Measurements from ENCODE around the gene POU6F2. TPM values are rescaled to one million over a fixed set of nuclear protein-coding genes. Genes with fewer than 3 reads are reported as not detected.

POU6F2 gene
- total RNA-seq, 1 donor from 2014 or later = 7.9 TPM

GRCh38 chr7:39493934-39494333 lies 516.2 kb downstream of the POU6F2 start:
- DNase-seq (ENCODE audit: low read depth, low spot score) = no peak
- TF ChIP-seq CTCF (conservative IDR thresholded peaks at IDR 0.05) = no peak
- Mint-ChIP-seq H3K27ac (ENCODE audit: unreplicated experiment) (no peak overlapping the region), H3K27me3 (ENCODE audit: low read depth) (no peaks in the 10 kb centered on the region), H3K36me3 (ENCODE audit: low read depth) (no peaks in the 10 kb centered on the region), H3K4me3 (no peak overlapping the region), H3K4me1 (no peaks in the 10 kb centered on the region), H3K9me3 (no peaks in the 10 kb centered on the region)

GRCh38 chr7:39501358-39501757 lies 523.6 kb downstream of the POU6F2 start:
- H3K36me3 Mint-ChIP-seq (ENCODE audit: low read depth) = no peaks in the 10 kb centered on the region
- no peaks in the 10 kb centered on the region for H3K4me1 Mint-ChIP-seq
- H3K9me3 Mint-ChIP-seq = peaks cover 2% of the 10 kb centered on the region
- H3K4me3 Mint-ChIP-seq = no peak overlapping the region
- no peak for TF ChIP-seq CTCF (conservative IDR thresholded peaks at IDR 0.05)
- H3K27me3 Mint-ChIP-seq (ENCODE audit: low read depth) = peaks cover 3% of the 10 kb centered on the region
- no peak overlapping the region for H3K27ac Mint-ChIP-seq (ENCODE audit: unreplicated experiment)
- no peak for DNase-seq (ENCODE audit: low read depth, low spot score)

GRCh38 chr7:39504963-39505362 lies 527.3 kb downstream of the POU6F2 start:
- Mint-ChIP-seq H3K9me3 (peaks cover 2% of the 10 kb centered on the region), H3K4me3 (no peak overlapping the region), H3K27me3 (ENCODE audit: low read depth) (peaks cover 3% of the 10 kb centered on the region), H3K4me1 (no peaks in the 10 kb centered on the region), H3K27ac (ENCODE audit: unreplicated experiment) (no peak overlapping the region), H3K36me3 (ENCODE audit: low read depth) (peaks cover 3% of the 10 kb centered on the region)
- DNase-seq (ENCODE audit: low read depth, low spot score) = no peak
- TF ChIP-seq CTCF (conservative IDR thresholded peaks at IDR 0.05) = no peak

- Mint-ChIP-seq H3K4me3 (no peak overlapping the region), H3K36me3 (ENCODE audit: low read depth) (peaks cover 3% of the 10 kb centered on the region), H3K27ac (ENCODE audit: unreplicated experiment) (no peak overlapping the region), H3K4me1 (no peaks in the 10 kb centered on the region), H3K9me3 (no peaks in the 10 kb centered on the region), H3K27me3 (ENCODE audit: low read depth) (peaks cover 3% of the 10 kb centered on the region)
- DNase-seq (ENCODE audit: low read depth, low spot score) = no peak
- TF ChIP-seq CTCF (conservative IDR thresholded peaks at IDR 0.05) = no peak
Measured at GRCh38 chr7:39507866-39508551, 530.3 kb downstream of the POU6F2 start.

GRCh38 chr7:39509436-39509835 lies 531.7 kb downstream of the POU6F2 start:
- Mint-ChIP-seq H3K4me3 (no peak overlapping the region), H3K9me3 (no peaks in the 10 kb centered on the region), H3K4me1 (no peaks in the 10 kb centered on the region), H3K27me3 (ENCODE audit: low read depth) (peaks cover 3% of the 10 kb centered on the region), H3K36me3 (ENCODE audit: low read depth) (peaks cover 3% of the 10 kb centered on the region), H3K27ac (ENCODE audit: unreplicated experiment) (no peak overlapping the region)
- DNase-seq (ENCODE audit: low read depth, low spot score) = no peak
- TF ChIP-seq CTCF (conservative IDR thresholded peaks at IDR 0.05) = no peak
